PC-9 (cell line): ENCODE measurements around the gene ZNF595. TPM values are rescaled to one million over a fixed set of nuclear protein-coding genes. Genes with fewer than 3 reads are reported as not detected.

Experiments used
- BruUV-seq: library from RNA; stranded (reverse); fragments of 400-500 nt; replicated peaks from 2 replicates; lab custom pipeline; 2021; lab: Mats Ljungman, UMichigan
- CTCF ChIA-PET: fragments of 300-600 bp; sonication (Branson Sonifier 250); formaldehyde crosslinking; loops from one replicate; lab custom pipeline; 2022; ENCODE audit warnings: antibody characterized with exemption; lab: Charles Lee
- POLR2A ChIA-PET: fragments of 300-600 bp; sonication (Branson Sonifier 250); formaldehyde crosslinking; loops from one replicate; lab custom pipeline; 2022; ENCODE audit warnings: antibody characterized with exemption; ENCODE audit not compliant: unreplicated experiment; lab: Charles Lee
- DNase-seq, 2 experiments: peaks; one replicate each; pipeline versions ENCODE4 v3.0.0 to v3.0.0-alpha.2; 2015 to 2022; ENCODE audit warnings: mixed read lengths in 1 of 2
- H2AFZ ChIP-seq: fragments of 200-600 bp; sonication (generic); 2 replicates; pipeline ENCODE4 v1.8.1; 2017; ENCODE audit warnings: antibody characterized with exemption
- H3F3A ChIP-seq: fragments of 200-600 bp; sonication (generic); 2 replicates; pipeline ENCODE4 v1.8.1; 2017; ENCODE audit warnings: antibody characterized with exemption, mild to moderate bottlenecking, low read depth; ENCODE audit not compliant: insufficient read depth
- H3K27ac ChIP-seq: fragments of 200-600 bp; sonication (generic); 2 replicates; pipeline ENCODE4 v1.6.1; 2016; ENCODE audit warnings: mixed run types
- H3K27me3 ChIP-seq: fragments of 200-600 bp; sonication (generic); 2 replicates; pipeline ENCODE4 v1.6.1; 2016; ENCODE audit warnings: low read depth, mixed run types; ENCODE audit not compliant: insufficient read depth
- H3K36me3 ChIP-seq: fragments of 200-600 bp; sonication (generic); 2 replicates; pipeline ENCODE4 v1.6.1; 2016; ENCODE audit warnings: low read depth, mixed run types
- H3K4me1 ChIP-seq: fragments of 200-600 bp; sonication (generic); replicated peaks from 2 replicates; pipeline ENCODE4 v1.6.1; 2016; ENCODE audit warnings: mixed run types; ENCODE audit not compliant: insufficient read depth
- H3K4me2 ChIP-seq: fragments of 200-600 bp; sonication (generic); 2 replicates; pipeline ENCODE4 v1.6.1; 2017; ENCODE audit warnings: mixed run types
- H3K4me3 ChIP-seq: fragments of 200-600 bp; sonication (generic); 2 replicates; pipeline ENCODE4 v1.6.1; 2016; ENCODE audit warnings: mixed run types
- H3K79me2 ChIP-seq: fragments of 200-600 bp; sonication (generic); 2 replicates; pipeline ENCODE4 v1.6.1; 2017; ENCODE audit warnings: low read depth, mixed run types
- H3K9me2 ChIP-seq: fragments of 200-600 bp; sonication (generic); 2 replicates; pipeline ENCODE4 v1.8.1; 2017; ENCODE audit warnings: mild to moderate bottlenecking; ENCODE audit not compliant: insufficient read depth
- H3K9me3 ChIP-seq: fragments of 200-600 bp; sonication (generic); 2 replicates; pipeline ENCODE4 v1.8.1; 2016; ENCODE audit warnings: low read depth; ENCODE audit not compliant: insufficient read depth
- H4K20me1 ChIP-seq: fragments of 200-600 bp; sonication (generic); 2 replicates; pipeline ENCODE4 v1.8.1; 2017; ENCODE audit not compliant: insufficient read depth
- CTCF ChIP-seq: fragments of 200-600 bp; sonication (generic); conservative IDR thresholded peaks from 2 replicates; pipeline ENCODE4 v1.6.1; 2017; ENCODE audit warnings: mixed run types, antibody characterized with exemption, mild to moderate bottlenecking, moderate library complexity
- EZH2 ChIP-seq: fragments of 200-600 bp; sonication (generic); IDR thresholded peaks from 2 replicates; pipeline ENCODE4 v1.8.0; 2017; ENCODE audit warnings: antibody characterized with exemption, low read depth
- intact Hi-C: fragments of 100-400 bp; cut with micrococcal nuclease; formaldehyde crosslinking; loops from one replicate; pipeline ENCODE4 v1.10.0; 2022; ENCODE audit not compliant: unreplicated experiment
- total RNA-seq: library from RNA; stranded (reverse); gene quantifications from 2 replicates; pipeline ENCODE4 v1.2.3, GENCODE V29; 2021

The ZNF595 gene
- total RNA-seq, 1 experiment from 2014 or later: 10.9 TPM

GRCh38 chr4:124275-125081 is 71.4 kb downstream of the ZNF595 start, which contains the start of gene ZNF718:
Gene ZNF718, plus strand, starts transcription at chr4:124501. Its CDS starts 170 bp downstream, at chr4:124671.
- BruUV-seq: TSS peak; percentile 74
- peak within 1 kb of the TSS; percentile 79 for H2AFZ ChIP-seq

GRCh38 chr4:125091-125771 is 72.1 kb downstream of the ZNF595 start:
- Histone ChIP-seq H3K79me2 (peaks cover 14% of the 10 kb centered on the region; the same call in 1 of the 2 replicates), H3K9me3 (no peaks in the 10 kb centered on the region), H3K27ac (no peak overlapping the region), H3F3A (no peaks in the 10 kb centered on the region), H3K4me1 (no peaks in the 10 kb centered on the region), H3K9me2 (no peaks in the 10 kb centered on the region), H3K4me2 (peak overlapping the region; percentile 64), H3K27me3 (no peaks in the 10 kb centered on the region), H2AFZ (peak overlapping the region; percentile 79), H4K20me1 (no peaks in the 10 kb centered on the region), H3K36me3 (no peaks in the 10 kb centered on the region), H3K4me3 (peak overlapping the region; percentile 60)
- TSS peak; percentile 33 for BruUV-seq
- TF ChIP-seq CTCF (no peak), EZH2 (no peak)
- ChIA-PET CTCF (no interaction called here), POLR2A (interaction anchor here (0.6 kb wide), 1 partner anchor 193 kb away, joined by 4 read pairs; no protein-coding TSS in a partner anchor)
- peak; percentile 36 to 48 for DNase-seq
- intact Hi-C loops: no loop called here

More at GRCh38 chr4:124275-125081, 71.4 kb downstream of the ZNF595 start, which contains the start of gene ZNF718:
- Histone ChIP-seq H3K36me3 (no peaks in the 10 kb centered on the region), H3F3A (no peaks in the 10 kb centered on the region), H3K27me3 (no peaks in the 10 kb centered on the region), H3K4me1 (no peaks in the 10 kb centered on the region), H3K79me2 (peaks cover 14% of the 10 kb centered on the region; the same call in 1 of the 2 replicates), H3K27ac (no peak within 1 kb of the TSS), H3K4me3 (peak within 1 kb of the TSS; percentile 60), H3K9me3 (no peaks in the 10 kb centered on the region), H3K9me2 (no peaks in the 10 kb centered on the region), H4K20me1 (no peaks in the 10 kb centered on the region), H3K4me2 (peak within 1 kb of the TSS; percentile 64)
- intact Hi-C loops: no loop called here
- CTCF ChIA-PET: no interaction called here
- peak; percentile 82 to 93 for DNase-seq
- TF ChIP-seq CTCF: no peak
- TF ChIP-seq EZH2: no peak
- POLR2A ChIA-PET: interaction anchor here (0.5 to 0.7 kb wide), 4 partner anchors 153 to 1442 kb away, joined by 3 to 7 read pairs (median 4); partner anchors contain the start of gene ZNF732

- H3K4me2 ChIP-seq: peak overlapping the region; percentile 64
- ChIA-PET POLR2A (no interaction called here), CTCF (no interaction called here)
- H4K20me1 ChIP-seq: no peaks in the 10 kb centered on the region
- no peak overlapping the region for H2AFZ ChIP-seq
- H3K79me2 ChIP-seq: peaks cover 14% of the 10 kb centered on the region; the same call in 1 of the 2 replicates
- no peak for TF ChIP-seq EZH2
- no TSS peak for BruUV-seq
- H3K4me3 ChIP-seq: peak overlapping the region; percentile 60; the same call in 1 of the 2 replicates
- no peaks in the 10 kb centered on the region for H3K4me1 ChIP-seq
- H3K27me3 ChIP-seq: no peaks in the 10 kb centered on the region
- no peaks in the 10 kb centered on the region for H3K36me3 ChIP-seq
- no peak for DNase-seq
- intact Hi-C loops: no loop called here
- H3F3A ChIP-seq: no peaks in the 10 kb centered on the region
- no peaks in the 10 kb centered on the region for H3K9me2 ChIP-seq
- H3K9me3 ChIP-seq: no peaks in the 10 kb centered on the region
- H3K27ac ChIP-seq: no peak overlapping the region
Measured at GRCh38 chr4:125833-126232, 72.7 kb downstream of the ZNF595 start.
